K562 (cell line): ENCODE data around the gene RTN4. TPM values are rescaled to one million over a fixed set of nuclear protein-coding genes. Genes with fewer than 3 reads are reported as not detected.

ENCODE experiments used
- DMBX1 ChIP-seq: fragments of 250-450 bp; sonication (Bioruptor Pico); IDR thresholded peaks from 2 replicates; pipeline ENCODE4 v1.8.0; 2022; ENCODE audit warnings: inconsistent platforms, mild to moderate bottlenecking, moderate library complexity, borderline replicate concordance
- GATAD2B ChIP-seq: fragments of 450-650 bp; IDR thresholded peaks from 2 replicates; pipeline ENCODE4 v1.6.1; 2017; ENCODE audit warnings: mild to moderate bottlenecking, borderline replicate concordance
- L3MBTL2 ChIP-seq: fragments of 450-650 bp; IDR thresholded peaks from 2 replicates; pipeline ENCODE4 v1.6.1; 2016; ENCODE audit warnings: mild to moderate bottlenecking, moderate library complexity
- RAD21 ChIP-seq, 2 experiments: fragments of 250-450 bp in 1 of 2; fragments of 450-650 bp in 1 of 2; sonication (Bioruptor Pico) in 1 of 2; formaldehyde crosslinking in 1 of 2; IDR thresholded peaks in 1 of 2; conservative IDR thresholded peaks in 1 of 2; 2 replicates each; pipeline versions ENCODE4 v1.4.0 to v1.8.0; 2020 to 2022; ENCODE audit warnings: mild to moderate bottlenecking in 2 of 2, moderate library complexity in 1 of 2
- polyA plus RNA-seq, 8 experiments: library from polyadenylated mRNA; depleted of rRNA in 4 of 8; stranded (reverse) in 5 of 8; unstranded in 3 of 8; fragments of >200 nt; fragmentation: Nextera tagmentation in 2 of 8; fragmentation: Illumina TruSeq in 1 of 8; extraction: Ambion mirVana in 2 of 8; extraction: Trizol in 1 of 8; gene quantifications; 2 replicates each; pipeline versions ENCODE4 v1.2.1 to v1.2.3, GENCODE V29; 2011 to 2014; ENCODE audit warnings: inconsistent platforms in 1 of 8, missing spikeins in 1 of 8
- total RNA-seq, 7 experiments: library from RNA; depleted of rRNA in 6 of 7; stranded (reverse); fragments of >200 nt in 6 of 7; fragmentation: Illumina TruSeq in 2 of 7; extraction: Trizol in 2 of 7; gene quantifications; 2 replicates each; pipeline versions ENCODE4 v1.2.1 to v1.2.3, GENCODE V29; 2011 to 2021; ENCODE audit warnings: low replicate concordance in 1 of 7
- TF ChIP-seq, protein P1 (sequence below), 2 experiments: fragments of 450-650 bp; formaldehyde crosslinking in 1 of 2; IDR thresholded peaks; 2 replicates each; pipeline versions ENCODE4 v1.4.0 to v1.6.1; 2014 to 2020; ENCODE audit warnings: mild to moderate bottlenecking in 2 of 2, borderline replicate concordance in 1 of 2, low read depth in 1 of 2
- TF ChIP-seq, protein P2 (sequence below), 3 experiments: IDR thresholded peaks in 2 of 3; conservative IDR thresholded peaks in 1 of 3; 2 replicates each; pipeline ENCODE4 v1.5.1; 2011 to 2012; ENCODE audit warnings: low read length in 3 of 3, mild to moderate bottlenecking in 3 of 3, control low read depth in 2 of 3, improper control_type of control experiment in 1 of 3, inconsistent platforms in 1 of 3, low read depth in 1 of 3, mixed read lengths in 1 of 3, moderate library complexity in 1 of 3; ENCODE audit not compliant: insufficient read depth in 2 of 3

Gene RTN4
- total and polyA plus RNA-seq, 9 of the 15 experiments (the other 6 are each of a cell fraction or from before 2014, with no cell fraction given), result 73.0 to 248 (median 116) TPM

DNA sequence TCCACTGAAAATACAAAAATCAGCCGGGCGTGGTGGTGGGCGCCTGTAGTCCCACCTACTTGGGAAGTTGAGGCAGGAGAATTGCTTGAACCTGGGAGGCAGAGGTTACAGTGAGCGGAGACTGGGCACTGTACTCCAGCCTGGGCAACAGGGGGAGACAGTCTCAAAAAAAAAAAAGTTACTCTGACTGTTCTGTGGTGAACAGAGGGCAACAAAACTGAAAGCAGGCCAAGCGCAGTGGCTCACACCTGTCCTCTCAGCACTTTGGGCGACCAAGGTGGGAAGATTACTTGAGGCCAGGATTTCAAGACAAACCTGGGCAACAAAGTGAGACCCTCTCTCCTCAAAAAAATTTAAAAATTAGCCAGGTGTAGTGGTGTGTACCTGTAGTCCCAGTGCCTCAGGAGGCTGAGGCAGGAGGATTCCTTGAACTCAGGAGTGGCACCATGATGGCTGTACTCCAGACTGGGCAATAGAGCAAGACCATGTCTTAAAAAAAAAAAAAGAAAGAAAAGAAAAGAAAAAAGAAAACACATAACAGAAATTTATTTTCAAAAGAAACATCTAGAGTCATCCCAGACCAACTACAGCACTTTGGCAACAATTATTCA lies 13.6 kb upstream of the RTN4 start (continued):
- TF ChIP-seq, protein P1, sequence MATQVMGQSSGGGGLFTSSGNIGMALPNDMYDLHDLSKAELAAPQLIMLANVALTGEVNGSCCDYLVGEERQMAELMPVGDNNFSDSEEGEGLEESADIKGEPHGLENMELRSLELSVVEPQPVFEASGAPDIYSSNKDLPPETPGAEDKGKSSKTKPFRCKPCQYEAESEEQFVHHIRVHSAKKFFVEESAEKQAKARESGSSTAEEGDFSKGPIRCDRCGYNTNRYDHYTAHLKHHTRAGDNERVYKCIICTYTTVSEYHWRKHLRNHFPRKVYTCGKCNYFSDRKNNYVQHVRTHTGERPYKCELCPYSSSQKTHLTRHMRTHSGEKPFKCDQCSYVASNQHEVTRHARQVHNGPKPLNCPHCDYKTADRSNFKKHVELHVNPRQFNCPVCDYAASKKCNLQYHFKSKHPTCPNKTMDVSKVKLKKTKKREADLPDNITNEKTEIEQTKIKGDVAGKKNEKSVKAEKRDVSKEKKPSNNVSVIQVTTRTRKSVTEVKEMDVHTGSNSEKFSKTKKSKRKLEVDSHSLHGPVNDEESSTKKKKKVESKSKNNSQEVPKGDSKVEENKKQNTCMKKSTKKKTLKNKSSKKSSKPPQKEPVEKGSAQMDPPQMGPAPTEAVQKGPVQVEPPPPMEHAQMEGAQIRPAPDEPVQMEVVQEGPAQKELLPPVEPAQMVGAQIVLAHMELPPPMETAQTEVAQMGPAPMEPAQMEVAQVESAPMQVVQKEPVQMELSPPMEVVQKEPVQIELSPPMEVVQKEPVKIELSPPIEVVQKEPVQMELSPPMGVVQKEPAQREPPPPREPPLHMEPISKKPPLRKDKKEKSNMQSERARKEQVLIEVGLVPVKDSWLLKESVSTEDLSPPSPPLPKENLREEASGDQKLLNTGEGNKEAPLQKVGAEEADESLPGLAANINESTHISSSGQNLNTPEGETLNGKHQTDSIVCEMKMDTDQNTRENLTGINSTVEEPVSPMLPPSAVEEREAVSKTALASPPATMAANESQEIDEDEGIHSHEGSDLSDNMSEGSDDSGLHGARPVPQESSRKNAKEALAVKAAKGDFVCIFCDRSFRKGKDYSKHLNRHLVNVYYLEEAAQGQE (IDR thresholded peaks at IDR 0.05; ENCODE audit: borderline replicate concordance), result peak; percentile 68; the same call in 1 of the 2 replicates
- TF ChIP-seq, protein P1 (CRISPR knock-in tag; IDR thresholded peaks at IDR 0.05; ENCODE audit: low read depth), result no peak
- TF ChIP-seq, protein P2, sequence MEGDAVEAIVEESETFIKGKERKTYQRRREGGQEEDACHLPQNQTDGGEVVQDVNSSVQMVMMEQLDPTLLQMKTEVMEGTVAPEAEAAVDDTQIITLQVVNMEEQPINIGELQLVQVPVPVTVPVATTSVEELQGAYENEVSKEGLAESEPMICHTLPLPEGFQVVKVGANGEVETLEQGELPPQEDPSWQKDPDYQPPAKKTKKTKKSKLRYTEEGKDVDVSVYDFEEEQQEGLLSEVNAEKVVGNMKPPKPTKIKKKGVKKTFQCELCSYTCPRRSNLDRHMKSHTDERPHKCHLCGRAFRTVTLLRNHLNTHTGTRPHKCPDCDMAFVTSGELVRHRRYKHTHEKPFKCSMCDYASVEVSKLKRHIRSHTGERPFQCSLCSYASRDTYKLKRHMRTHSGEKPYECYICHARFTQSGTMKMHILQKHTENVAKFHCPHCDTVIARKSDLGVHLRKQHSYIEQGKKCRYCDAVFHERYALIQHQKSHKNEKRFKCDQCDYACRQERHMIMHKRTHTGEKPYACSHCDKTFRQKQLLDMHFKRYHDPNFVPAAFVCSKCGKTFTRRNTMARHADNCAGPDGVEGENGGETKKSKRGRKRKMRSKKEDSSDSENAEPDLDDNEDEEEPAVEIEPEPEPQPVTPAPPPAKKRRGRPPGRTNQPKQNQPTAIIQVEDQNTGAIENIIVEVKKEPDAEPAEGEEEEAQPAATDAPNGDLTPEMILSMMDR (IDR thresholded peaks at IDR 0.05 in 2 of 3, conservative IDR thresholded peaks at IDR 0.05 in 1 of 3; ENCODE audit: insufficient read depth in 2 of 3, low read depth in 1 of 3, low read length in 3 of 3), result peak; percentile 39 to 58 (median 39); a peak in 3 of 6 replicates
- TF ChIP-seq GATAD2B (no peak), RAD21 (CRISPR knock-in tag; conservative IDR thresholded peaks at IDR 0.05 in 1 of 2, IDR thresholded peaks at IDR 0.05 in 1 of 2) (peak; percentile 40 to 64; a peak in 3 of 4 replicates), DMBX1 (CRISPR knock-in tag) (0 out of 2 replicates have a peak, but pooled peaks have one; percentile 18), L3MBTL2 (peak; percentile 40)
